Measurements from ENCODE around the gene RNASE9. TPM values are rescaled to one million over a fixed set of nuclear protein-coding genes. Genes with fewer than 3 reads are reported as not detected.

RNASE9 gene
- total RNA-seq, 1 donor from 2014 or later = not detected

GRCh38 chr14:20557212-20557542, 3.7 kb downstream of the RNASE9 start:
- Mint-ChIP-seq H3K36me3 (no peaks in the 10 kb centered on the region), H3K27me3 (no peaks in the 10 kb centered on the region), H3K9me3 (no peaks in the 10 kb centered on the region), H3K4me1 (ENCODE audit: unreplicated experiment) (peaks cover 10% of the 10 kb centered on the region), H3K4me3 (no peak overlapping the region), H3K27ac (peak overlapping the region; percentile 32)
- no peak for TF ChIP-seq CTCF (conservative IDR thresholded peaks at IDR 0.05)
- no peak for DNase-seq (ENCODE audit: extremely low spot score, unreplicated experiment)

GRCh38 chr14:20556500-20557211, 4.2 kb downstream of the RNASE9 start:
- no peaks in the 10 kb centered on the region for H3K36me3 Mint-ChIP-seq
- peaks cover 10% of the 10 kb centered on the region for H3K4me1 Mint-ChIP-seq (ENCODE audit: unreplicated experiment)
- DNase-seq (ENCODE audit: extremely low spot score, unreplicated experiment) = no peak
- H3K27ac Mint-ChIP-seq = peak overlapping the region; percentile 32
- no peaks in the 10 kb centered on the region for H3K27me3 Mint-ChIP-seq
- H3K9me3 Mint-ChIP-seq = no peaks in the 10 kb centered on the region
- no peak for TF ChIP-seq CTCF (conservative IDR thresholded peaks at IDR 0.05)
- no peak overlapping the region for H3K4me3 Mint-ChIP-seq

GRCh38 chr14:20555845-20556244, 5.0 kb downstream of the RNASE9 start:
- no peaks in the 10 kb centered on the region for H3K27me3 Mint-ChIP-seq
- peaks cover 10% of the 10 kb centered on the region for H3K4me1 Mint-ChIP-seq (ENCODE audit: unreplicated experiment)
- H3K27ac Mint-ChIP-seq = no peak overlapping the region
- no peak overlapping the region for H3K4me3 Mint-ChIP-seq
- TF ChIP-seq CTCF (conservative IDR thresholded peaks at IDR 0.05) = no peak
- no peaks in the 10 kb centered on the region for H3K36me3 Mint-ChIP-seq
- DNase-seq (ENCODE audit: extremely low spot score, unreplicated experiment) = no peak
- H3K9me3 Mint-ChIP-seq = no peaks in the 10 kb centered on the region

GRCh38 chr14:20553024-20553423, 7.8 kb downstream of the RNASE9 start:
- TF ChIP-seq CTCF (conservative IDR thresholded peaks at IDR 0.05) = no peak
- no peak for DNase-seq (ENCODE audit: extremely low spot score, unreplicated experiment)
- Mint-ChIP-seq H3K27ac (no peak overlapping the region), H3K4me3 (no peak overlapping the region), H3K27me3 (no peaks in the 10 kb centered on the region), H3K36me3 (no peaks in the 10 kb centered on the region), H3K9me3 (no peaks in the 10 kb centered on the region), H3K4me1 (ENCODE audit: unreplicated experiment) (peaks cover 5% of the 10 kb centered on the region)

- Mint-ChIP-seq H3K36me3 (no peaks in the 10 kb centered on the region), H3K9me3 (no peaks in the 10 kb centered on the region), H3K4me3 (no peak overlapping the region), H3K27ac (no peak overlapping the region), H3K4me1 (ENCODE audit: unreplicated experiment) (no peaks in the 10 kb centered on the region), H3K27me3 (no peaks in the 10 kb centered on the region)
- TF ChIP-seq CTCF (conservative IDR thresholded peaks at IDR 0.05) = no peak
- DNase-seq (ENCODE audit: extremely low spot score, unreplicated experiment) = no peak
Observed at GRCh38 chr14:20551606-20552005, 9.2 kb downstream of the RNASE9 start.

GRCh38 chr14:20550926-20551325, 9.9 kb downstream of the RNASE9 start:
- TF ChIP-seq CTCF (conservative IDR thresholded peaks at IDR 0.05) = no peak
- no peaks in the 10 kb centered on the region for H3K9me3 Mint-ChIP-seq
- H3K4me1 Mint-ChIP-seq (ENCODE audit: unreplicated experiment) = no peaks in the 10 kb centered on the region
- H3K27ac Mint-ChIP-seq = no peak overlapping the region
- no peak overlapping the region for H3K4me3 Mint-ChIP-seq
- no peak for DNase-seq (ENCODE audit: extremely low spot score, unreplicated experiment)
- H3K27me3 Mint-ChIP-seq = no peaks in the 10 kb centered on the region
- H3K36me3 Mint-ChIP-seq = no peaks in the 10 kb centered on the region

All from type B pancreatic cell (in vitro differentiated cells).